Measurements from ENCODE around the gene AGBL3. TPM values are rescaled to one million over a fixed set of nuclear protein-coding genes. Genes with fewer than 3 reads are reported as not detected.

The AGBL3 gene
- total RNA-seq, 1 donor from 2014 or later: 4.9 TPM

DNA sequence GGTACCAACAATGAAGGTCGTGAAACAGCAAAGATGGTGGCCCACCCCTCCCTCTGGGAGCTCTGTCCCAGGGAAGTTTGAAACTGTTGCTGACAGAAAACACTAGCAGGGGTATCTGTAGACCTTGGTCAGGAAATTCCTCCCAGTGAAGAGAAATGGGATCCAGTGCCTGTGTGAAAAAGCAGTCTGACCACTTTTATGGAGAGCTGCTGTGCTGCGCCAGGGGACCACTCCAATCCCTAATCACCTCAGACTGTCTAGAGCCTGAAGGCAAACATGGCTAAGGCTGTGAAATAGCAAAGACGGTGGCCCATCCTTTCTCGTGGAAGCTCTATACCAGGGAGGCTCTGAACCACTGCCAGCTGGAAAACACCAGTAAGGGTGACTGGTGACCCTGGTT lies 123.3 kb downstream of the AGBL3 start:
- Histone ChIP-seq H3K9me3 (no peaks in the 10 kb centered on the region), H3K27me3 (no peaks in the 10 kb centered on the region), H3K4me1 (no peaks in the 10 kb centered on the region), H3K36me3 (no peaks in the 10 kb centered on the region), H3K4me3 (no peak overlapping the region), H3K27ac (no peak overlapping the region)
- DNase-seq (ENCODE audit: extremely low spot score in 2 of 2): no peak
- no peak for TF ChIP-seq POLR2A (IDR thresholded peaks at IDR 0.05)
- TF ChIP-seq, protein P1, sequence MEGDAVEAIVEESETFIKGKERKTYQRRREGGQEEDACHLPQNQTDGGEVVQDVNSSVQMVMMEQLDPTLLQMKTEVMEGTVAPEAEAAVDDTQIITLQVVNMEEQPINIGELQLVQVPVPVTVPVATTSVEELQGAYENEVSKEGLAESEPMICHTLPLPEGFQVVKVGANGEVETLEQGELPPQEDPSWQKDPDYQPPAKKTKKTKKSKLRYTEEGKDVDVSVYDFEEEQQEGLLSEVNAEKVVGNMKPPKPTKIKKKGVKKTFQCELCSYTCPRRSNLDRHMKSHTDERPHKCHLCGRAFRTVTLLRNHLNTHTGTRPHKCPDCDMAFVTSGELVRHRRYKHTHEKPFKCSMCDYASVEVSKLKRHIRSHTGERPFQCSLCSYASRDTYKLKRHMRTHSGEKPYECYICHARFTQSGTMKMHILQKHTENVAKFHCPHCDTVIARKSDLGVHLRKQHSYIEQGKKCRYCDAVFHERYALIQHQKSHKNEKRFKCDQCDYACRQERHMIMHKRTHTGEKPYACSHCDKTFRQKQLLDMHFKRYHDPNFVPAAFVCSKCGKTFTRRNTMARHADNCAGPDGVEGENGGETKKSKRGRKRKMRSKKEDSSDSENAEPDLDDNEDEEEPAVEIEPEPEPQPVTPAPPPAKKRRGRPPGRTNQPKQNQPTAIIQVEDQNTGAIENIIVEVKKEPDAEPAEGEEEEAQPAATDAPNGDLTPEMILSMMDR (IDR thresholded peaks at IDR 0.05): no peak
- no peak for TF ChIP-seq POLR2AphosphoS5 (IDR thresholded peaks at IDR 0.05; ENCODE audit: insufficient read depth in 1 of 2, low read depth in 1 of 2)
- intact Hi-C loops (cut with DNase I): no loop called here

DNA sequence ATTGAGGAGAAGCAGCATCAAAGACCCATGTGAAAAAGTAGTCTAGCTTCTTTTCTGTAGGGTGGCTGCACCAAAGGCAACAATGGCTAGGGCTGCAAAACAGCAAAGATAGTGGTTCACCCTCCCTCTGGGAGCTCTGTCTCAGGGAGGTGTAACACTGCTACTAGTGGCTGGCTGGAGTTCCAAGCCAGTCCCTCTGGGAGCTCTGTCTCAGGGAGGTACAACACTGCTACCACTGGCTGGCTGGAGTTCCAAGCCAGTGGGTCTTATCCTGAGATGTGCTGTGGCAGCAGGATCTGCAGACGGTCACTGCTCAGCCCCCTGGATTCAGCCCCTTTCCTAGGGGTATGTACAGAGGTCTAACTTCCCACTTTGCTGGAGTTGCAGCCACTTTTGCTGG lies 123.7 kb downstream of the AGBL3 start:
- intact Hi-C loops (cut with DNase I): no loop called here
- Histone ChIP-seq H3K9me3 (no peaks in the 10 kb centered on the region), H3K27ac (no peak overlapping the region), H3K4me1 (no peaks in the 10 kb centered on the region), H3K36me3 (no peaks in the 10 kb centered on the region), H3K4me3 (no peak overlapping the region), H3K27me3 (no peaks in the 10 kb centered on the region)
- TF ChIP-seq POLR2A (IDR thresholded peaks at IDR 0.05) (no peak), POLR2AphosphoS5 (IDR thresholded peaks at IDR 0.05; ENCODE audit: insufficient read depth in 1 of 2, low read depth in 1 of 2) (no peak)
- TF ChIP-seq, protein P1 (IDR thresholded peaks at IDR 0.05): no peak
- no peak for DNase-seq (ENCODE audit: extremely low spot score in 2 of 2)

DNA sequence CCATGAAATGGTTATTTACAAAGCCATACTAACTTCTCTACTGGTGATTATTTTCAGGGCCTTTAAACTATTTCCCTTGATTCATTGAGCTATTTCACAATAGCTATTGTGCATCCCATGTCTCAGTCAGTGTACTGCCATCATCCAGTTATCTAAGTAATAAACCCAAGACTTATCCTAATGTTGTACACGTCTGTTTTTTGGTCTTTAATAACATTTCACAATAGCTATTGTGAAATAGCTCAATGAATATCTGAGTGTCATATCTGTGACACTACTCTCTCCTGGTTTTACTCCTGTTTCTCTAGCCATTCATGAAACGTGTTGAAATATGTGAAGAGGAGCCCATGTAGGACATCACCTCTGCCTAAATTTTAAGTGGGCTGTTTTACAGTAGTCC lies 125.1 kb downstream of the AGBL3 start:
- H3K4me1 ChIP-seq: no peaks in the 10 kb centered on the region
- no peak overlapping the region for H3K27ac ChIP-seq
- no peak overlapping the region for H3K4me3 ChIP-seq
- no peaks in the 10 kb centered on the region for H3K9me3 ChIP-seq
- no peaks in the 10 kb centered on the region for H3K27me3 ChIP-seq
- intact Hi-C loops (cut with DNase I): no loop called here
- TF ChIP-seq, protein P1 (IDR thresholded peaks at IDR 0.05): no peak
- TF ChIP-seq POLR2A (IDR thresholded peaks at IDR 0.05): no peak
- TF ChIP-seq POLR2AphosphoS5 (IDR thresholded peaks at IDR 0.05; ENCODE audit: insufficient read depth in 1 of 2, low read depth in 1 of 2): no peak
- DNase-seq (ENCODE audit: extremely low spot score in 2 of 2): no peak
- H3K36me3 ChIP-seq: no peaks in the 10 kb centered on the region

DNA sequence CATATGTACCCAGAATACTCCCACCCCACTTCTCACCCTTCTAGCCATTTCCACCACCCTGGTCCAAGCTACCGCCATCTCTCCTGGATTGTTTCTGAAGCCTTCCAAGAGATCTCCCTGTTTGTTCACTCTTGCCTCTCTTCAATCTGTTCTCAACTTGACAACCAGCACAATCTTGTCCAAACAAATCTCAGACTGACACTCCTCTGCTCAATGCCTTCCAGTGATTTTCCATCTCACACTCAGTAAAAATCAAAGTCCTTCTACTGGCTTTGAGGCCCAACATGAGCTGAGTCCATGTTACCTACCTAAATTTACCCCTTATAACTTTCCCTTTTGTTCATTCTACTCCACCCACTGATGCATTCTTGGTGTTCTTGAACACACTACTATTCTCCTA lies 128.3 kb downstream of the AGBL3 start:
- no peaks in the 10 kb centered on the region for H3K36me3 ChIP-seq
- H3K9me3 ChIP-seq: no peaks in the 10 kb centered on the region
- no peaks in the 10 kb centered on the region for H3K4me1 ChIP-seq
- DNase-seq (ENCODE audit: extremely low spot score in 2 of 2): no peak
- no peak overlapping the region for H3K4me3 ChIP-seq
- no peaks in the 10 kb centered on the region for H3K27me3 ChIP-seq
- H3K27ac ChIP-seq: no peak overlapping the region
- intact Hi-C loops (cut with DNase I): no loop called here
- TF ChIP-seq POLR2A (IDR thresholded peaks at IDR 0.05) (no peak), POLR2AphosphoS5 (IDR thresholded peaks at IDR 0.05; ENCODE audit: insufficient read depth in 1 of 2, low read depth in 1 of 2) (no peak)
- TF ChIP-seq, protein P1 (IDR thresholded peaks at IDR 0.05): no peak

DNA sequence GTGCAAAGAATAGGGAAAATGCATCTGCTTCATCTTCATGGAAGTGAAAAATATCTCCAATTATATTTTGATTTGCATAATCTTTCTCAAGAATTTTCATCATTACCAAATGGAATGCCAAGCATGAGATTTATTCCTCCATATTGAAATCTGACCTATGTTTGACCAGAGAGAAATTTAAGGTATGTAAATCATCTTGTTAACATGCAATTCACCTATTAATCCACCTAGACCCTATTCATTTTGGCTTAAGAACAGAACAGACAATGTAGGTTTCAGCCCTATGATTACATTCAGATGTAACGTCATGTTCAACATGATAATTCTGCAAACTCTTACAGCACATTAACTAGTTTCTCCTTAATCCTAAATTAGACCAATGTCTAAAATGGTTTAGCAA lies 130.8 kb downstream of the AGBL3 start:
- Histone ChIP-seq H3K36me3 (no peaks in the 10 kb centered on the region), H3K4me1 (no peaks in the 10 kb centered on the region), H3K4me3 (no peak overlapping the region), H3K9me3 (no peaks in the 10 kb centered on the region), H3K27ac (no peak overlapping the region), H3K27me3 (no peaks in the 10 kb centered on the region)
- intact Hi-C loops (cut with DNase I): no loop called here
- no peak for DNase-seq (ENCODE audit: extremely low spot score in 2 of 2)
- TF ChIP-seq, protein P1 (IDR thresholded peaks at IDR 0.05): no peak
- TF ChIP-seq POLR2A (IDR thresholded peaks at IDR 0.05) (no peak), POLR2AphosphoS5 (IDR thresholded peaks at IDR 0.05; ENCODE audit: insufficient read depth in 1 of 2, low read depth in 1 of 2) (no peak)
